A673 (cell line): ENCODE results near the gene NAA40.

Experiments
- EZH2 ChIP-seq: fragments of 200-600 bp; sonication (generic); IDR thresholded peaks from 2 replicates; pipeline ENCODE4 v1.6.1; 2017; ENCODE audit warnings: borderline replicate concordance, low read depth, mild to moderate bottlenecking, mixed read lengths, antibody characterized with exemption, low read length; ENCODE audit not compliant: poor library complexity, severe bottlenecking
- TF ChIP-seq, protein P1 (sequence below): fragments of 300-800, 200-600 bp; sonication (generic); conservative IDR thresholded peaks from 2 replicates; pipeline ENCODE4 v1.5.1; 2017; ENCODE audit warnings: low read depth, mild to moderate bottlenecking, antibody characterized with exemption, low read length, moderate library complexity, mixed read lengths

- TF ChIP-seq, protein P1, sequence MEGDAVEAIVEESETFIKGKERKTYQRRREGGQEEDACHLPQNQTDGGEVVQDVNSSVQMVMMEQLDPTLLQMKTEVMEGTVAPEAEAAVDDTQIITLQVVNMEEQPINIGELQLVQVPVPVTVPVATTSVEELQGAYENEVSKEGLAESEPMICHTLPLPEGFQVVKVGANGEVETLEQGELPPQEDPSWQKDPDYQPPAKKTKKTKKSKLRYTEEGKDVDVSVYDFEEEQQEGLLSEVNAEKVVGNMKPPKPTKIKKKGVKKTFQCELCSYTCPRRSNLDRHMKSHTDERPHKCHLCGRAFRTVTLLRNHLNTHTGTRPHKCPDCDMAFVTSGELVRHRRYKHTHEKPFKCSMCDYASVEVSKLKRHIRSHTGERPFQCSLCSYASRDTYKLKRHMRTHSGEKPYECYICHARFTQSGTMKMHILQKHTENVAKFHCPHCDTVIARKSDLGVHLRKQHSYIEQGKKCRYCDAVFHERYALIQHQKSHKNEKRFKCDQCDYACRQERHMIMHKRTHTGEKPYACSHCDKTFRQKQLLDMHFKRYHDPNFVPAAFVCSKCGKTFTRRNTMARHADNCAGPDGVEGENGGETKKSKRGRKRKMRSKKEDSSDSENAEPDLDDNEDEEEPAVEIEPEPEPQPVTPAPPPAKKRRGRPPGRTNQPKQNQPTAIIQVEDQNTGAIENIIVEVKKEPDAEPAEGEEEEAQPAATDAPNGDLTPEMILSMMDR = no peak
- TF ChIP-seq EZH2 = no peak
Observed at GRCh38 chr11:63922673-63923192, 16.1 kb upstream of the NAA40 start.
